Astrocyte (in vitro differentiated cells and primary cell): Measurements from ENCODE around the gene KRTAP9-2. TPM values are rescaled to one million over a fixed set of nuclear protein-coding genes. Genes with fewer than 3 reads are reported as not detected.
"Not testable (repeated sequence)": the region's sequence is repeated elsewhere in the genome, so short reads cannot be mapped to it uniquely, and the experiment has no call there.

Experiments used
- DNase-seq: peaks from one replicate; pipeline ENCODE4 v3.0.0-alpha.2; 2010; ENCODE audit warnings: low read depth
- FAIRE-seq: peaks from 2 replicates; lab custom pipeline; 2011; peaks lifted over from hg19 to GRCh38; lab: Jason Lieb, UNC
- H2AFZ ChIP-seq: 2 replicates; pipeline ENCODE4 v1.6.0; 2012; ENCODE audit warnings: low read depth, low read length, inconsistent platforms
- H3K27ac ChIP-seq: 2 replicates; pipeline ENCODE4 v1.5.1; 2011; ENCODE audit warnings: low read depth, low read length, inconsistent platforms
- H3K27me3 ChIP-seq: 2 replicates; pipeline ENCODE4 v1.6.0; 2011; ENCODE audit warnings: low read length, inconsistent platforms; ENCODE audit not compliant: insufficient read depth
- H3K36me3 ChIP-seq: 2 replicates; pipeline ENCODE4 v1.5.1; 2011; ENCODE audit warnings: low read length, inconsistent platforms; ENCODE audit not compliant: insufficient read depth
- H3K4me1 ChIP-seq: 2 replicates; pipeline ENCODE4 v1.5.1; 2011; ENCODE audit warnings: low read length, inconsistent platforms; ENCODE audit not compliant: insufficient read depth
- H3K4me2 ChIP-seq: 2 replicates; pipeline ENCODE4 v1.6.0; 2012; ENCODE audit warnings: low read length, inconsistent platforms
- H3K4me3 ChIP-seq: 2 replicates; pipeline ENCODE4 v1.5.1; 2011; ENCODE audit warnings: low read depth, mild to moderate bottlenecking, low read length, inconsistent platforms; ENCODE audit not compliant: insufficient read depth
- H3K79me2 ChIP-seq: 2 replicates; pipeline ENCODE4 v1.6.0; 2012; ENCODE audit warnings: mild to moderate bottlenecking, low read length, inconsistent platforms; ENCODE audit not compliant: insufficient read depth
- H3K9ac ChIP-seq: 2 replicates; pipeline ENCODE4 v1.6.0; 2012; ENCODE audit warnings: mild to moderate bottlenecking, low read length, inconsistent platforms
- H3K9me3 ChIP-seq: 2 replicates; pipeline ENCODE4 v1.5.1; 2012; ENCODE audit warnings: low read depth, mild to moderate bottlenecking, low read length, inconsistent platforms; ENCODE audit not compliant: insufficient read depth
- H4K20me1 ChIP-seq: 2 replicates; pipeline ENCODE4 v1.6.0; 2012; ENCODE audit warnings: low read length, inconsistent platforms; ENCODE audit not compliant: insufficient read depth
- H3K27ac Mint-ChIP-seq: one replicate; pipeline ENCODE4 v1.8.0; 2021; ENCODE audit warnings: mild to moderate bottlenecking, mixed read lengths; ENCODE audit not compliant: unreplicated experiment
- H3K27me3 Mint-ChIP-seq: one replicate; pipeline ENCODE4 v1.8.0; 2021; ENCODE audit warnings: low read depth, mixed read lengths; ENCODE audit not compliant: unreplicated experiment
- H3K36me3 Mint-ChIP-seq: one replicate; pipeline ENCODE4 v1.8.0; 2021; ENCODE audit warnings: low read depth, mixed read lengths; ENCODE audit not compliant: unreplicated experiment
- H3K4me1 Mint-ChIP-seq: one replicate; pipeline ENCODE4 v1.8.0; 2021; ENCODE audit warnings: low read depth, mixed read lengths; ENCODE audit not compliant: unreplicated experiment
- H3K4me3 Mint-ChIP-seq: one replicate; pipeline ENCODE4 v1.8.0; 2021; ENCODE audit warnings: mild to moderate bottlenecking, moderate library complexity, mixed read lengths; ENCODE audit not compliant: unreplicated experiment
- H3K9me3 Mint-ChIP-seq: one replicate; pipeline ENCODE4 v1.8.0; 2021; ENCODE audit warnings: mild to moderate bottlenecking, mixed read lengths; ENCODE audit not compliant: unreplicated experiment
- EZH2 ChIP-seq: IDR thresholded peaks from 2 replicates; pipeline ENCODE4 v1.6.1; 2012; ENCODE audit warnings: mild to moderate bottlenecking, low read length, inconsistent platforms; ENCODE audit not compliant: insufficient read depth
- total RNA-seq: library from RNA; stranded (reverse); gene quantifications from 2 replicates; pipeline ENCODE4 v1.2.1, GENCODE V29; 2021
- TF ChIP-seq, protein P1 (sequence below): IDR thresholded peaks from 2 replicates; pipeline ENCODE4 v1.5.1; 2011; ENCODE audit warnings: low read depth, mild to moderate bottlenecking, inconsistent platforms, low read length, moderate library complexity; ENCODE audit not compliant: insufficient read depth

The KRTAP9-2 gene
- total RNA-seq, 1 donor from 2014 or later: not detected

DNA sequence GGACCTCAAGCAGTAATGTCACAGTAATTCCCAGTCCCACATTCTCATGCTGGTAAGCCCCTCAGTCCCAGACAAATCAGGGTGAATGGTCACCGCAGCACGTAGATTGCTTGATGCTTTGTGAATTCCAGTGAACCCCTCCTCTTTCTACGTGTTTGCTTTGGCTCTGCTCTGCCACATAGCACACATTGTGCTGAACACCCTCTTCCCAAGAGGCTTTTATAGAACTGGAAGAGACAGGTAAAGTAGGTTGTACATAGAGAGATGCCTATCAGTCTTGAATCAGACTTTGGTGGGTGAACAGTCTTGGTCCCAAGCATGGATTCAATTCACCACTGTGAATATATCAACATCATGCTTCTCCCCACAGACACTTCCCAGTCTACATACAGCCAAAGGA is 38.2 kb downstream of the KRTAP9-2 start:
- Histone ChIP-seq H4K20me1 (no peaks in the 10 kb centered on the region), H3K9ac (no peak overlapping the region), H3K4me3 (no peak overlapping the region), H2AFZ (no peak overlapping the region), H3K4me2 (no peak overlapping the region), H3K27me3 (peaks cover 2% of the 10 kb centered on the region), H3K9me3 (no peaks in the 10 kb centered on the region), H3K4me1 (no peaks in the 10 kb centered on the region), H3K27ac (no peak overlapping the region), H3K79me2 (no peaks in the 10 kb centered on the region), H3K36me3 (no peaks in the 10 kb centered on the region)
- H3K9me3 Mint-ChIP-seq: no peaks in the 10 kb centered on the region
- no peak for DNase-seq
- peaks cover 16% of the 10 kb centered on the region for H3K27me3 Mint-ChIP-seq
- H3K4me1 Mint-ChIP-seq: peaks cover 2% of the 10 kb centered on the region
- no peaks in the 10 kb centered on the region for H3K36me3 Mint-ChIP-seq
- FAIRE-seq: no peak
- no peak overlapping the region for H3K27ac Mint-ChIP-seq
- TF ChIP-seq EZH2: no peak
- TF ChIP-seq, protein P1, sequence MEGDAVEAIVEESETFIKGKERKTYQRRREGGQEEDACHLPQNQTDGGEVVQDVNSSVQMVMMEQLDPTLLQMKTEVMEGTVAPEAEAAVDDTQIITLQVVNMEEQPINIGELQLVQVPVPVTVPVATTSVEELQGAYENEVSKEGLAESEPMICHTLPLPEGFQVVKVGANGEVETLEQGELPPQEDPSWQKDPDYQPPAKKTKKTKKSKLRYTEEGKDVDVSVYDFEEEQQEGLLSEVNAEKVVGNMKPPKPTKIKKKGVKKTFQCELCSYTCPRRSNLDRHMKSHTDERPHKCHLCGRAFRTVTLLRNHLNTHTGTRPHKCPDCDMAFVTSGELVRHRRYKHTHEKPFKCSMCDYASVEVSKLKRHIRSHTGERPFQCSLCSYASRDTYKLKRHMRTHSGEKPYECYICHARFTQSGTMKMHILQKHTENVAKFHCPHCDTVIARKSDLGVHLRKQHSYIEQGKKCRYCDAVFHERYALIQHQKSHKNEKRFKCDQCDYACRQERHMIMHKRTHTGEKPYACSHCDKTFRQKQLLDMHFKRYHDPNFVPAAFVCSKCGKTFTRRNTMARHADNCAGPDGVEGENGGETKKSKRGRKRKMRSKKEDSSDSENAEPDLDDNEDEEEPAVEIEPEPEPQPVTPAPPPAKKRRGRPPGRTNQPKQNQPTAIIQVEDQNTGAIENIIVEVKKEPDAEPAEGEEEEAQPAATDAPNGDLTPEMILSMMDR: no peak
- H3K4me3 Mint-ChIP-seq: no peak overlapping the region

DNA sequence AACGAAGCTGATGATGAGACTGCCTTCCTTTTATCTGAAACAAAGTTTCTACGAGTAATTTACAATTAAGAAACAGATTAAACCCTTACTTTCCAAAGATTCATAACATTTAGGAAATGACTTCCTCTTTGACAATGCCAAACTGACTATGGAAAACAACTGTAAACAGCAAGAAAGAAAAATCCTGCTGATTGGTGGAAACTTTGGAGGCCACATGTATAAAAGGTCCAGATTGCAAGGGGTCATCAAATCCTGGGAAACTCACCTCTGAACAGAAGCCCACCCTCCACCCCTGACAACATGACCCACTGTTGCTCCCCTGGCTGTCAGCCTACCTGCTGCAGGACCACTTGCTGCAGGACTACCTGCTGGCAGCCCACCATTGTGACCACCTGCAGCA is 38.6 kb downstream of the KRTAP9-2 start, which contains the start of gene KRTAP9-6:
TSS of gene KRTAP9-6 (plus strand) at position 301 of the 400 bp plus-strand sequence. CDS start at position 301, 0 bp downstream.
- Mint-ChIP-seq H3K4me1 (peaks cover 2% of the 10 kb centered on the region), H3K4me3 (no peak within 1 kb of the TSS), H3K36me3 (no peaks in the 10 kb centered on the region), H3K27ac (no peak within 1 kb of the TSS), H3K9me3 (no peaks in the 10 kb centered on the region), H3K27me3 (peaks cover 16% of the 10 kb centered on the region)
- Histone ChIP-seq H3K4me3 (no peak within 1 kb of the TSS), H3K27ac (no peak within 1 kb of the TSS), H3K36me3 (no peaks in the 10 kb centered on the region), H3K9me3 (no peaks in the 10 kb centered on the region), H2AFZ (no peak within 1 kb of the TSS), H3K79me2 (no peaks in the 10 kb centered on the region), H3K9ac (no peak within 1 kb of the TSS), H4K20me1 (no peaks in the 10 kb centered on the region), H3K4me2 (no peak within 1 kb of the TSS), H3K27me3 (peaks cover 2% of the 10 kb centered on the region), H3K4me1 (no peaks in the 10 kb centered on the region)
- no peak for DNase-seq
- TF ChIP-seq EZH2: no peak
- TF ChIP-seq, protein P1: no peak
- FAIRE-seq: no peak

DNA sequence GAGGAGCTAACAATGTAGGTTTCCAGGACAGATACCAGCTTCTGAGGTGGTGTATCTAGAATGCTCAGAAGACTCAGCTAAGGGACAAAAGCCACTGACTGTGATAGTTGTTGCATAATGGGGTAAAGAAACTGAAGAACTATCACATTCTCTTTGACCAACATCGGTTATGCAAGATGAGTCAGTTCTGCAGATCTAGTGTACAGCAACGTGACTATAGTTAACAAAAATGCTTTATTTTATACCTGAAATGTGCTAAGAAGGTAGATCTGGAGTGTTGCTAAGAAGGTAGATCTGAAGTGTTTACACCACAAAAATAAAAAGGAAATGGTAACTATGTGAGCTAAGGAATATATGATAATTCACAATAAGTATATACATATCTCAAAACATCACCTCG is 41.3 kb downstream of the KRTAP9-2 start:
- no peaks in the 10 kb centered on the region for H3K36me3 Mint-ChIP-seq
- DNase-seq: no peak
- Histone ChIP-seq H4K20me1 (no peaks in the 10 kb centered on the region), H3K4me1 (no peaks in the 10 kb centered on the region), H3K9me3 (no peaks in the 10 kb centered on the region), H3K4me2 (no peak overlapping the region), H3K79me2 (no peaks in the 10 kb centered on the region), H3K36me3 (no peaks in the 10 kb centered on the region), H3K27me3 (no peaks in the 10 kb centered on the region), H3K9ac (no peak overlapping the region), H2AFZ (no peak overlapping the region), H3K4me3 (no peak overlapping the region), H3K27ac (no peak overlapping the region)
- H3K4me1 Mint-ChIP-seq: no peaks in the 10 kb centered on the region
- FAIRE-seq: no peak
- no peak overlapping the region for H3K27ac Mint-ChIP-seq
- peaks cover 6% of the 10 kb centered on the region for H3K27me3 Mint-ChIP-seq
- no peak overlapping the region for H3K4me3 Mint-ChIP-seq
- no peak for TF ChIP-seq EZH2
- TF ChIP-seq, protein P1: no peak
- H3K9me3 Mint-ChIP-seq: no peaks in the 10 kb centered on the region

DNA sequence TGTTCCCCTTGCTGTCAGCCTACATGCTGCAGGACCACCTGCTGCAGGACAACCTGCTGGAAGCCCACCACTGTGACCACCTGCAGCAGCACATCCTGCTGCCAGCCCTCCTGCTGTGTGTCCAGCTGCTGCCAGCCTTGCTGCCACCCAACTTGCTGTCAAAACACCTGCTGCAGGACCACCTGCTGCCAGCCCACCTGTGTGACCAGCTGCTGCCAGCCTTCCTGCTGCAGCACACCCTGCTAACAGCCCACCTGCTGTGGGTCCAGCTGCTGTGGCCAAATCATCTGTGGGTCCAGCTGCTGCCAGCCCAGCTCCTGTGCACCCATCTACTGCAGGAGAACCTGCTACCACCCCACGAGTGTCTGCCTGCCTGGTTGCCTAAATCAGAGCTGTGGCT is 44.9 kb downstream of the KRTAP9-2 start:
- H3K9me3 ChIP-seq, H3K79me2 ChIP-seq, H3K27ac Mint-ChIP-seq, H3K27me3 Mint-ChIP-seq, H4K20me1 ChIP-seq, H3K27me3 ChIP-seq, FAIRE-seq, H3K4me1 ChIP-seq, H3K4me1 Mint-ChIP-seq, H3K36me3 Mint-ChIP-seq, H3K36me3 ChIP-seq, H3K4me2 ChIP-seq, H3K9me3 Mint-ChIP-seq, H3K27ac ChIP-seq, H3K4me3 ChIP-seq, DNase-seq, H2AFZ ChIP-seq, H3K9ac ChIP-seq, H3K4me3 Mint-ChIP-seq: not testable (repeated sequence)
